Measurements from ENCODE around the gene UNC93B1.
A peak's percentile ranks its signal among the peaks of the same experiment; 100 is the strongest.
"Not testable (repeated sequence)": the region's sequence is repeated elsewhere in the genome, so short reads cannot be mapped to it uniquely, and the experiment has no call there.

DNA sequence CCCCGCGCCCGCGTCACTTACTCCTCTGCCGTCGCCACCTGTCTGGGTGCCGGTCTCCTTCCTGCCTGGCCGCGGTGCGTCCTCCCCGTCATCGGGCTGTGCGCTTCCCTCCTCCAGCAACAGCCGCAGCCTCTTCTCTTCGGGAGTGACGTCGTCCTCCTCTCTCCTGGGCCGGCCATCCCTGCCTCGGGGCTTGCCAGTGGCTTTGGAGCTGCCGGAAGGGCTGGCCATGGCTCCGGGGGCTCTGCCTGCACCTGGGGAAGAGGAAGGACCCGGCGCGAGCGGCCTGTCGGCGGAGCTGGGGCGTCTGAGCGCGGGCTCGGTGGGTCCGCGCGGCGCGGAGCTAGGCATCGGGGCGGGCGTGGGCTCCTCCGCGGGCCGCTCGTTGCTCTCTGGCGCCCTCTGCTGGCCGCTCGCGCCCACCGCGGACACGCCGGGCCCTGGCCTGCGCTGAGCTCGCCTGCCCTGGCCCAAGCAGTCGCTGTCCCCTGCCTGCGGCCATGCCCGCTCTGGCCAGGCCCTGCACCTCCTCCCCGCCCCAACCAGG is 48.4 kb downstream of the UNC93B1 start:
- TF ChIP-seq, protein P1, sequence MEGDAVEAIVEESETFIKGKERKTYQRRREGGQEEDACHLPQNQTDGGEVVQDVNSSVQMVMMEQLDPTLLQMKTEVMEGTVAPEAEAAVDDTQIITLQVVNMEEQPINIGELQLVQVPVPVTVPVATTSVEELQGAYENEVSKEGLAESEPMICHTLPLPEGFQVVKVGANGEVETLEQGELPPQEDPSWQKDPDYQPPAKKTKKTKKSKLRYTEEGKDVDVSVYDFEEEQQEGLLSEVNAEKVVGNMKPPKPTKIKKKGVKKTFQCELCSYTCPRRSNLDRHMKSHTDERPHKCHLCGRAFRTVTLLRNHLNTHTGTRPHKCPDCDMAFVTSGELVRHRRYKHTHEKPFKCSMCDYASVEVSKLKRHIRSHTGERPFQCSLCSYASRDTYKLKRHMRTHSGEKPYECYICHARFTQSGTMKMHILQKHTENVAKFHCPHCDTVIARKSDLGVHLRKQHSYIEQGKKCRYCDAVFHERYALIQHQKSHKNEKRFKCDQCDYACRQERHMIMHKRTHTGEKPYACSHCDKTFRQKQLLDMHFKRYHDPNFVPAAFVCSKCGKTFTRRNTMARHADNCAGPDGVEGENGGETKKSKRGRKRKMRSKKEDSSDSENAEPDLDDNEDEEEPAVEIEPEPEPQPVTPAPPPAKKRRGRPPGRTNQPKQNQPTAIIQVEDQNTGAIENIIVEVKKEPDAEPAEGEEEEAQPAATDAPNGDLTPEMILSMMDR (optimal IDR thresholded peaks at IDR 0.05 in 1 of 3, IDR thresholded peaks at IDR 0.05 in 1 of 3, conservative IDR thresholded peaks at IDR 0.05 in 1 of 3; ENCODE audit: extremely low read depth in 1 of 3, insufficient read depth in 2 of 3, low read length in 3 of 3) = peak in 2 of 3 experiments; percentile 65
- not testable (repeated sequence) for TF ChIP-seq EZH2 (IDR thresholded peaks at IDR 0.05; ENCODE audit: low read length)

Data from keratinocyte (primary cell).